B cell (primary cell): ENCODE data around the gene MDP1.

ENCODE experiments used
- CTCF ChIP-seq: fragments of 200-600 bp; IDR thresholded peaks from one replicate; pipeline ENCODE4 v1.8.0; 2022; ENCODE audit warnings: antibody characterized with exemption, mild to moderate bottlenecking
- EZH2 ChIP-seq: IDR thresholded peaks from 2 replicates; pipeline ENCODE4 v1.6.1; 2012; ENCODE audit warnings: borderline replicate concordance, low read depth, mild to moderate bottlenecking, moderate library complexity, low read length; ENCODE audit not compliant: insufficient read depth, poor library complexity, severe bottlenecking

DNA sequence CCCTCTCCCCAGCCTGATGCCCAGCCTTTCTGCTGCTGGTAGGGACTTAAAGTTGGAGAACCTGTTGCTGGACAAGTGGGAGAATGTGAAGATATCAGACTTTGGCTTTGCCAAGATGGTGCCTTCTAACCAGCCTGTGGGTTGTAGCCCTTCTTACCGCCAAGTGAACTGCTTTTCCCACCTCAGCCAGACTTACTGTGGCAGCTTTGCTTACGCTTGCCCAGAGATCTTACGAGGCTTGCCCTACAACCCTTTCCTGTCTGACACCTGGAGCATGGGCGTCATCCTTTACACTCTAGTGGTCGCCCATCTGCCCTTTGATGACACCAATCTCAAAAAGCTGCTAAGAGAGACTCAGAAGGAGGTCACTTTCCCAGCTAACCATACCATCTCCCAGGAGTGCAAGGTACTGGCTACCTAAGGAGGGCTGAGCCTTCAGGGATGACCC, 8.7 kb downstream of the MDP1 start:
- TF ChIP-seq CTCF (no peak), EZH2 (no peak)
